HG03378 (cell line): ENCODE data around the gene IRF2BP2.
A peak's percentile ranks its signal among the peaks of the same experiment; 100 is the strongest.
"Not testable (repeated sequence)": the region's sequence is repeated elsewhere in the genome, so short reads cannot be mapped to it uniquely, and the experiment has no call there.

ENCODE experiments used
- ATAC-seq: cut with Tn5 transposase; IDR thresholded peaks from one replicate; pipeline ENCODE4 v1.9.1; 2021; ENCODE audit warnings: mild to moderate bottlenecking, moderate library complexity; ENCODE audit not compliant: unreplicated experiment

IRF2BP2 gene

GRCh38 chr1:234602334-234603220 is 7.4 kb downstream of the IRF2BP2 start:
- ATAC-seq, result no peak

GRCh38 chr1:234601301-234602017 is 8.5 kb downstream of the IRF2BP2 start:
- ATAC-seq, result peak; percentile 23

GRCh38 chr1:234600418-234601281 is 9.3 kb downstream of the IRF2BP2 start:
- ATAC-seq, result no peak

DNA sequence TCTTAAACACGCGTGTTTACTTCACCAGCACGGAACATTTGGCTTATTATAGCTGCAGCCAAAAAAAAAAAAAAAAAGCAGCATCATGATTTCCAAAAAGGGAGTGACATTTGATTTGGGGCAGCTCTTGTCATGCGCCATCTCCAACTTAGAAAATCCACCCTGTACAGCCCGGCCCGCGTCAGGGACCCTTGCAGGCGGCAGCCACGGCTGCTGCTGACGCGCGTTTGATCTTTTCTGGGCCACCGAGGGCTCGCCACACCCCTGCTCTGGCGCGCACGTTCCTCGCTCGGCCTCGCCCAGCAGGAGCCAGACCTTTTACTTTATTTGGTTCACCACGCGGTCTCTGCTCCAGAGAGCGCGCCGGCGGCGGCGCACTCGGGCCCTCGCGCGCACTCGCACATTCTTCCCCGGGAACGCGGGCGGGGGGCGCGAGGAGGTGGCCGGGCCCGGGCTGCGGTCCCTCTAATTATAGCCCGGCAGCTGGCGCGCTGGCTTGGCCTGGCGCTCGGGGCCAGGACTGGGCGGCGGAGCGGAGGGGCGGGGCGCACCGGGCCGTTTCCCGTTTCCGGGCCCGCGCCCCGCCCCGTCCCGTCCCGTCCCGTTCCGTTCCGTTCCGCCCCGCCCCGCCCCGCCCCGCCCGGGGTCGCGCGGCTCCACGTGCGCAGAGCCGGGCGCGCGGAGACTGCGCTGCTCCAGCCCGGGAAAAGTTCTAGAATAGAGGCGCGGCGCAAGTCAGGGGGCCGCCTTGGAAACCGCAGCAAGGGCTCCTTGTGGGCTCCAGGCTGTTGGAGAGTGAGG is 10.2 kb downstream of the IRF2BP2 start:
- ATAC-seq, result peak; percentile 39

DNA sequence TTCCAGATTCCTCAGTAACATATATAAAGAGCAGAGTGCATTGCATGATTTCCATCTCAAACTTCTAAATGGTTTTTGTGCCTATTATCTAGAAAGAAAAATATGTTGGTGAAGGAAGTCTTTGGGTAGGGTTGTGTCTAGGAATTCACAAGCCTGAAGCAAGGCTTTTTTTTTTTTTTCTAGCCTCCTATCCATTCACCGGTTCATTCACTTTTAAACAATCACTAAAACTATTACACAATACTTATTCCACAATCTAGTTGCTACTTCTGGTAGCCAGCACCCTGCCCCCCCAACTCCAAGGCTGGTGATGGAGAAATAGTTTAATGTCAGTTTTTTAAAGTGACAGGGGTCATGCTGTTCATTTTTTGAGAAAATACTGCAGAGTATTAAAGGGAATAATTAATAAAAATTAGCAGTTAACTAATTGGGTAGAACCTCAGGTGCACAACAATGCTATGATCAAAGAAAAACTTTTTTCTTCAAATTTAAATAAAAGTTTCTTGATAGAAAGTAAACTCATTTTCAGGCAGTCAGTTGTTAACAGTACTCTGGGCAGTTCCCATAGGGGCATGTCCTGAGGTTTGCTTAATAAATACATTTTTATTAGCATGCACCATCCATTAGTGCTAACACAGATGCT is 10.9 kb downstream of the IRF2BP2 start:
- no peak for ATAC-seq

DNA sequence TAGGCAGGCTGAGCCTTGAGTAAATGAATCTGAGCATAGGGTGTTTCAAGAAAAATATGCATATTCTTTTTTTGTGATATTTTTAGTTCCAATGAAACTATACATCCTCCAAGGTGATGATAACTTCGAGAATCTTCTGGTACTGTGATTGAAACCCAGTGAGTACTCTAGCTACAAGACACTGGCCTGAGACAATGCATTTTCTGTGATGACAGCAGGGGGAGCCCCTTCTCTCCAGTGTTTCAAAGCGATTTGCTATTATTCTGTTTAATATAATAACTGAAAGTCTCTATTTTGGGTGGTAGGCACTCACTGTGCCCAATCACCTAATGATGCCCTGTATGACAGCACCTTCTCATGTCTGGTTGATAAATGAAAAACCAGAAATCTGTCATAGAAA is 12.1 kb downstream of the IRF2BP2 start:
- no peak for ATAC-seq

DNA sequence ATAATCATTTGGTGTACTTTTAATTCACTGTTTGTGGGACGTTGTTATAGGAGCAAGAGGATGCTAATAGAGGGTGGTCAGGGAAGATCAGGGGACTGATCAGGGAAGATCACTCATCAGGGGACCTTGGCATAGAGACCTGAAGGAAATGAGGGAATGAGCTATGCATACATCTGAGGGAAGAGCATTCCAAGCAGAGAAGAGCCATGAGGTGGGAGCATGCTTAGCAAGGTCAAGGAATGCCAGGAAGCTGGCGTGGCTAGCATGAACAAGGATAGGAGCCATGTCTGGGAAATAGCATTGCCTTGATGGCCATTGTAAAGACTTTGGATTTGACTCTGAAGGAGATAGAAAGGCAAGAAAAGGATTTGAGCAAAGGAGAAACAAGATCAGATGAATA is 14.1 kb downstream of the IRF2BP2 start:
- ATAC-seq, result no peak

- ATAC-seq, result not testable (repeated sequence)
Measured at GRCh38 chr1:234594575-234594974, 15.4 kb downstream of the IRF2BP2 start.

- no peak for ATAC-seq
Measured at GRCh38 chr1:234593771-234594504, 16.0 kb downstream of the IRF2BP2 start.

DNA sequence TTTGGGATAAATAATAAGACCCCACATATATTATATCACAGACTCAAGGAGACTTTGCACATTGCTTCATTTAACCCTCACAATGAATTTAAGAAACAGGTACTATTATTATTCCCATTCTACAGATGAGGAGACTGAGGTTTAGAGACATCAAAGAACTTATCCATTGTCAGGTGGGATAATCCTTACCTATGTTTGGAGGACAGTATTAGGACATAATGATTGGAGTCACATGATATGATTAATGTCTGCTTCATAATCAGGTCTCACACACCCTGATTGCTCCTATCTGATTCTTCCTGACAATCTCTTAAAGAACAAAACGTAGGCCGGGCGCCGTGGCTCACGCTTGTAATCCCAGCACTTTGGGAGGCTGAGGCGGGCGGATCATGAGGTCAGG is 16.9 kb downstream of the IRF2BP2 start:
- no peak for ATAC-seq

DNA sequence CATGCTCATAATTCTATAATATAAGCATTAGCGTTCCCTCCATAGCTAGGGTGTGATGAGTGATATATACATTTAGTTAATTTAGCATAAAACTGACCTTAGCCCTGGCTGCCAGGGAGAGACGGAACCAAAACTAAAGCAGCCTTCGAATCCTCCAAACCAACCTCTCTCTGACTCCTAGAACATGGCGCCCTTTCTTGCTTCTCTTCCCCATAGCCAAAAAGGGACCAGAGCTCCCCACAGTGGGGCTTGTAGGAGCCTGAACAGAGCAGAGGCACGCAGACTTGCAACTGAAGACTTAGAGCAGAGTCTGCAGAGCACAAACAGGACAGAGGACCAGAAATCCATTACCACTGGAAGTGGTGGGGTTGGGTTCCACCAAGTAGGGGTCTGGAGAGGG is 17.7 kb downstream of the IRF2BP2 start:
- ATAC-seq, result no peak

GRCh38 chr1:234591131-234591530 is 18.8 kb downstream of the IRF2BP2 start:
- ATAC-seq, result no peak

DNA sequence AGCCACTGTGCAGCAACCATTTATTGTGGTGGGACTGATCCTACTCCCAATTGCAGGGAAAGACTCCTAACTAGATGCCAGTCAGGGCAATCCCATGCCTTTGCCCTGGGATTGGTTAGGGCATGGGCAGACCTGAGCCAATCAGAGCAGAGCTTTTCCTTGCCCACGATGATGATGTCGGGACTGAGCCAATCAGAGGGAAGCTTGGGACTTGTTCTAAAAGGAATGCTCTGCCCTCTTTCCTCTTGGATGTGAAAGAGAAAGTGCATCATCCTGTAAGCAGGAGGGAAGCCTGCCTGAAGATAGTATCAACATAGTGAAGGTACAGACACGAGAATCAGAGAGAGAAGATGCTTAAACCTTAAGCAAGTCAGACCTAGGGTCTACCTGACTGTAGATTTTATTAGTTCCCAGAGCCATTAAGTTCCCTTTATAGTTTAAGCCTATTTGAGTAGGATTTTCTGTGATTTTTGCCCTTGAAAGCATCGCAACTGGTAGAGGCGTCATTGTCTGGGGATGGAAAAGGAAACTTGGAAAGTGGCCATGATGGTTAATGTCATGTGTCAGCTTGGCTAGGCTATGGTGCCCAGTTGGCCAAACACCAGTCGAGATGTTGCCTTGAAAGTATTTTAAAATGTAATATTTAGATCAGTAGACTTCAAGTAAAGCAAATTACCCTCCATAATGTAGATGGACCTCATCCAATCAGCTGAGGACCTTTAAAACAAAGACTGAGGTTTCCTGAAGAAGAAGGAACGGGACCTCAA is 19.9 kb downstream of the IRF2BP2 start:
- ATAC-seq, result no peak

DNA sequence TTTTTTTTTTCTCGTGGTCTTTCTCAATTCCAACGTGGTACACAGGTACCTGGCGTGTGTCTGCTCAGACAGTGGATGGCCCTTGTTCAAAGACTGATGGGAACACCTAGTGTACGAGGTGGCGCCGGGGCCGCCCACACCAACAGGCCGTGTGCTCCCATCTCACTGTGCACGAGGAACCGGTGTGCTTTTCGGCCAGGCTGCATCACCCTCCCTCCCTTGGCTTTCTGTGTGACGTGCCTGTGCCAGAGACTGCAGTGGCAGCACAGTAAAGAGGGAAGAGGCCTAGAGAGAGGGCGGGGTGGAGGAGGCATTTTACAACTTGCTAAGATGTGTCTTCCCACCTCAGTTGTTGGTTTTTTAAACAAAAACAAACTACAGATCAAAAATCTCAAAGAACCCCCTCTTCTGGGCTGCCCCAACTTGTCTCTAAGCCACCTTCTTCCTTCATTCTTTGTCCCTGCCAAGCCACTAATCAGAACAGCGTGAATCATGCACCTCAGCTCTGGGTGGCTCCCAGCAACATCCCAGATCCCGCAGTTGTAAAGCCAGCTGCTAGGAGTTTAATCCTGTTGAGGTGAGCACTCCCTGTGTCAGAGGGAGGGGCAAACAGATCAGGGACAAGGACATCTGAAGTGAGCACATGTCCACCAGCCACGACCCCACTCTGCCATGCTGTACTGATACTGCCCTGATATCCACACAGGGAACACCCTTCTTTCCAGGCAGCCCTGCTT is 20.7 kb downstream of the IRF2BP2 start:
- no peak for ATAC-seq

DNA sequence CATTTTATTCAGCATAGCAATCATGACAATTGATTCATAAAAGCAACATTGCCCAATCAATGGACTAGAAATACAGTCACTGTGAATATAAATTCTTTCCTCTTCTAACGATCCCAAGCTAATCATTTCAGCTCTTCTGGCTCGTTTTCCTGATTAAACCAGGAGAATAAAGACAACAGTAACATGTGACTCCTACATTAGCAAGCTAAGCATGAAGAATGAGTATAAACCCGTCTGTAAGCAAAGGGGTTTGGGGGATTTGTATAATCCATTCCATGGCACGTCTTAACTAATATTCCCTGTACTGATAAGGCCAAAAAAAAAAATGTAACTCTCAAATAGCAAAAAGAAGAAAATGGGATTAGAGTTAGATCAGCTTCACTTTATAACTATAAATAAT is 21.6 kb downstream of the IRF2BP2 start:
- no peak for ATAC-seq

DNA sequence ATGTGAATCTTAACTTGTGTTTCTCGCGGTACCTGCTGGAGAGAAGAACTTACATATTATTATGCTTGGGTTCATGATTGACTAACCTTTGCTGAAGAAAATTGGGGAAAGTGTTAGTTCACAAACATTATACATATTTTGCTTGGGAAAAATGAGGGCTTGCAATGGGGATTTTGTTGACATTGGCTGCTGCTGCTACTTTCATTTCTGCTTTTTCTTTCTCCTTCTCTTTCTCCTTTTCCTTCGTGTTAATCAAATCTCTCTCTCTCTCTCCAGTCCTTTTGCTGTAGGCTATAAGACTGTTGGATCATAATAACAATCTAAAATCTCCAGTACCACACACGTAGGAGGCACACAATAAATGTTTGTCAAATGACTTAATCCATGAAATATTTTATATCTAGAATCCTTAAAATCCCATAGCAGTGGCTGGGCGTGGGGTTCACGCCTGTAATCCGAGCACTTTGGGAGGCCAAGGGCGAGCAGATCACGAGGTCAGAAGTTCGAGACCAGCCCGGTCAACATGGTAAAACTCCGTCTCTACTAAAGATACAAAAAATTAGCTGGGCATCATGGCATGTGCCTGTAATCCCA is 23.0 kb downstream of the IRF2BP2 start:
- no peak for ATAC-seq

GRCh38 chr1:234586304-234586703 is 23.7 kb downstream of the IRF2BP2 start:
- ATAC-seq, result no peak
